AML-193 (cell line): ENCODE results near the gene OCRL.
A peak's percentile ranks its signal among the peaks of the same experiment; 100 is the strongest.

Experiments used
- DNase-seq, 2 experiments: peaks; one replicate each; lab custom pipeline; 2025; lab: John Stamatoyannopoulos, UW

The OCRL gene

DNA sequence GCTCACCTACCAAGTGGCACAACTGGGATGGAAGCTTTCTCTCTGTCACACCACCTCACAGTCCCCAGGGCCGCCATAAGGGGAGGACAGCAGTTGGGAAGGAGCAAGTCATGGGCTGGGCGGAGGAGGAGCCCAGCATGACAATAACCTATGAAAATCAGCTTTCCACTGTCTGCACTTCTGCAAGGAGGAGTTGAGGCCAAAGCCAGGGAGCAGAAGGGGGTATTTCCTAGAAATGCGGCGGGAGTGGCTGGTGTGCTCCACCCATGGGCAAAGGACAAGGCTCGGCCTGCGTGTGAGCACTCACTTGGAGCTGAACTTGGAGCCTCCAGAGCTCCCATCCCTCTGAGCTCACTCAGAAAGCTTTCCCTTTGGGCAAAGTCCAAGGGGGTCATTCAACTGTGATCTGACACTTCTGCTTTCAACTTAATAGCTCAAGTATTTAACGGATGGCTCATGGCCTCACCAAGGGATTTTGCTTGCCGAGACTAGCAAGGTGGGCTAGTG lies 96.2 kb downstream of the OCRL start:
- DNase-seq = no peak

DNA sequence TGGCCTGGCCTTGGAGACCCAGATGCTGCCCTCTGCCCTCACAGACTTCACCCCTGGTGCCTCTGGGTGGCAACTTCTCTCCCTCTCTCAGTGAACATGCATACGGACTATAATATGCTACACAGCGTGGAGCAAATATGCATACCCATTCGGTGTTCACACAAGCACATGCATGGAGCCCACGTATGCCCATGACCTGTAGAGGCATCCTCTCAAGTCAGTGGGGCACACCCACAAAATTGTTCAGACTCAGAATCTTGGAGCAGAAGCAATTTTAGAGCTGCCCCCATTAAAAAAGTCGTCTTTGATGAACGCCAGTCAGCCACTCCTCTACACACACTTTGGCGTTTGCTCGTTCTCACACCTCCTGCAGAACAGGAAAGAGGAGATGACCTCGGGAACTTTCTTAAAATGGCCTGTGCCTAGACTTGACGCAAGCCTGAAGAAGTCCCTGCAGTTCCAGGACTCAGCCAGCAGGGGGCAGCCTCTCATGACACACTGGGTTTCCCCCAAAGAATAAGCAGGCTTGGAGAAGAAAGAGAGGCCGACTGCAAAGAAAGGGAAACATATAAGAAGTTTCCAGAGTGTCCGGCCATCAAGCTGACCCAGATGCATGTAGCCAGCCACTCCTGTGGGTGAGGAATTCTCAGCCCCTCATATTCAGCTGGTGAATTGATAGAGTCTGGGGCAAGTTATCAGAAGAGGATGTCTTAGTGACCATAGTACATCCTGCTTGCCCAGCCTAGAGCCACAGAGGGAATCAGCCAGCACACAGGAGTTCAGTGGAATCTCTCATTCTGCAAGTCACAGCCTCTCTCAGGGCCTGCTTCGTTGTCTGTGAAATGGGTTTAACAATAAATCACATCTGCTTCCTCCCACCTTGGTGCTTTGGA lies 97.4 kb downstream of the OCRL start:
- DNase-seq = peak; percentile 27 to 48

- no peak for DNase-seq
These were observed 98.9 kb downstream of the OCRL start for GRCh38 chrX:129638917-129639316.

- no peak for DNase-seq
These were observed 100.7 kb downstream of the OCRL start for GRCh38 chrX:129640737-129641136.

GRCh38 chrX:129641469-129641868 lies 101.4 kb downstream of the OCRL start:
- no peak for DNase-seq

DNA sequence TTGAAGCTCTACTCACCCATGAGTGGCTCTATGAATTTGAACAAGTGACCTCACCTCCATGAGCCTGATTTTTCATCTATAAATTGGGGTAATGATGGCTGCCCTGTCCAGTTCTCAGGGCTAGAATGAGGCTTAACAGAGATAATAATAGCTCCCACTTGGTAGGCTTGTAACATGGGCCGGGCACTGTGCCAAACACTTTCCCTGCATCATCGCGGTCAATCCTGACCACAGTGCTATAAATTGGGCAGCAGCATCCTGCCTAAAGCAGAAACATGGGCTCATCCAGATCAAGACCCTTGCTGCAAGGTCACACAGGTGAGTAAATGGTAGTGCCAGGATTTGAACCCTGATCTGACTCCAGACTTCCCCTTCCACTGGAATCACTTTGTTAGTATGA lies 101.9 kb downstream of the OCRL start:
- DNase-seq = no peak
